GM19239 (cell line): Measurements from ENCODE around the gene CPB2.

ENCODE experiments used
- DNase-seq: peaks from one replicate; pipeline ENCODE4 v3.0.0; 2011; ENCODE audit warnings: low spot score; ENCODE audit not compliant: insufficient read length
- FAIRE-seq: peaks from 2 replicates; lab custom pipeline; 2011; peaks lifted over from hg19 to GRCh38; lab: Jason Lieb, UNC

CPB2 gene

DNA sequence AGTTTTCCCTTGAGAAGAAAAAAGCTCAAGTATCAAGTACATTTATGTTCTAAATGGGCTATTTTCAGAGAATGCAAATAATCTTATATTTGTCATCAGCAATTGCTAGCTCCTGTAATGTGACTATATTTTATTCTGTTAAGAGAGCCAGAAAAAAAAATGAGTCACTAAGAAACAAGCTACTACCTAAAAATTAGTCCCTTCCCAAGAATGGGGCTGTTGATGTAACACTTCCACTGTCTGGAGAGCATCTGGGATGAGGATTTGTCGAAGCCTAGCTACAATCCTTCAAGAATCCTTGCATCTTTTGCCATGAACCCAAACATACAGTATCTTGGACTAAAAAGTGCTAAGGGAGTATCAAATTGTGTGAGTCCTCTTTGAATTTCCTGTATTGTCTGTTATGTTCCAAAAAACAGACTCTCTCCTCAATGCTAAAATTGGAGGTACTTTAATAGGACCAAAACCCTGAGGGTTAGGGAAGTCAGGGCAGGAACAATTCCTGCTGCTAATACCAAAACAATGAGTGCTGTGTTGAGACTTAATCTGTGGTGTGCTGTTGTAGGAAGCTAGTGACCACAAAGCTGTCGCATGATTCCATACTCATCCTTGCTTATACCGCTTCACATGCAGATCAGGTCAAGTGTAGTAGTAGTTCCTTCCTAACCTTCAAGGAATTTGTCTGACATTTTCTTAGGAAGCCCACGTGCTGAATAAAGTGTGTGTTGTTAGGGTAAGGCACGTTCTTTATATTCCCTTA lies 47.4 kb downstream of the CPB2 start:
- no peak for DNase-seq
- no peak for FAIRE-seq

DNA sequence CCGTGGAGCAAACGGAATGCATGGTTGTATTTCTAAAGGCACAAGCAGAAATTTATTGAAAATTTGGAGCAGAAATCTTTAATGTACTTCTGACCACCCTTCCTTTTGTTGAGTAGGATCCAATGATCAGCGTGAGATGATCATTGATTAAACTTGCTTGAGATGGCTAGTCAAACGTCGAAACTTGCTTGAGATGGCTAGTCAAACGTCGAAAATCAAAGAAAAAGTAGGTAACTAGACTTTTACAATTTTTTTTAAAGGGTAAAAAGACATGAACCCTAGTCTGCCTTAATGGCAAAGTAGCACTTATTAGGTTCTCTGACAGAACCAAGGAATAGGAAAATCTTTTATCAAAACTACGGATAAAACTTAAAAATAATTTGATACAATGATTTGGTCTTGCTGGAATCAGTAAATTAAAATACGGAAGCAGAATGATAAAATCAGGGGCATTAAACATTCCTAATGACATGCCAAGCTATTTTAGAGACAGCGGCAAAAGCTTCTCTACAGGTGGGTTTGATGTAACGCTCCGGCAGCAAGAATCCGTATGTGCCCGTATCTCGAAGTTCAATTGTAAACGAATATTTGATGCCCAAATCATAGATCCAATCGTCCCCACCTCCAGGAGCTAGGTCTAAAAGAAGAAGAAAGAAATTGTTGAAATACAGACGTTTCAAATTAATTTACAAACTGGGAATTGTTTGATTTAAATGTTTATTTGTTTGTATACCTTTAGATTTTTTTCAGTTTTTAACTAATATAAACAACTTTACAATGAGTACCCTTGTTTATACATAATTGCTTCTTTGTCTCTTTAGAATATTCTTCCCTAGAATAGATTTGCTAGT lies 51.4 kb downstream of the CPB2 start:
- DNase-seq (no peak), FAIRE-seq (peak; percentile 52)

DNA sequence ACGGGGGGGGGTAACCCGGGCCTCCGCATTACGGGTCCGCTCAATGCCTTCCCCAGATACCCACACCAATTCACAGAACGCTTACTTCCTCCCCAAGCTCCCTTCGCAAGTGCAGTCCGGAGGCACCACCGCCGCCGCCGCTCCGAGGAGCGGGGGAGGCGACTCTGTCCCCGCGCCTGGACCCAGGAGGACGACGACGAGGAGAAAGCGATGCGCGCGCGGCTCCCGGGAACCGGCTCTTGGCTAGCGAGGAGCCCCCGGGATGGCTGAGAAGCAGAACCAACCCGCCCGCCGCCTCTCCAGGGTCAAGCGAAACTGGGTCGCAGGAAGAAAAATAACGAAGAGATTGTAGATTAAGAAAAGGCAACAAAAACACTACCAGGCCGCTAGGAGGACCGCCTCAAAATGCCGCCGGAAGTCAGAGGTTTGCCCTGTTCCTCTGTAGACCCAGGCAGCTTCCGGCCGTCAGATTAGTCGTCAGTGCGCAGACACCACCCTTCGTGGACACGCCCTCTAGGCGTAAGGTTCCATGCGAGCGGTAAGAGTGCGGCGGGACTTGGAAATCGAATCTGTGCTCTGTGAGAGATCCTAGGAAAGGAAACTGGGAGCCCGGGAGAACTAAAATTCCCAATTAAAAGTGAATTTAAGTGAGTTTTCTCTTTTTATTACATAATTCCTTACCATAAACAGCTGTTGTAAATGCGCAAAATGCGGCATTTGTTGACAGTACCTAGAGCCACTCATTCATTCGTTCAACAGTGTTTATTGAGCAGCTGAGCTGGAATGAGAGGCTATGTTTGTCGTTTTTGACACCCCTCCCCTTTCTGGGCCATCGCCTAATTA lies 52.3 kb downstream of the CPB2 start, which contains the start of gene ZC3H13:
Gene ZC3H13, minus strand, starts transcription at position 428 of the 843 bp plus-strand sequence. CDS start 7,239 bp downstream, outside the sequence.
- FAIRE-seq (peak; percentile 100), DNase-seq (peak; percentile 81)

DNA sequence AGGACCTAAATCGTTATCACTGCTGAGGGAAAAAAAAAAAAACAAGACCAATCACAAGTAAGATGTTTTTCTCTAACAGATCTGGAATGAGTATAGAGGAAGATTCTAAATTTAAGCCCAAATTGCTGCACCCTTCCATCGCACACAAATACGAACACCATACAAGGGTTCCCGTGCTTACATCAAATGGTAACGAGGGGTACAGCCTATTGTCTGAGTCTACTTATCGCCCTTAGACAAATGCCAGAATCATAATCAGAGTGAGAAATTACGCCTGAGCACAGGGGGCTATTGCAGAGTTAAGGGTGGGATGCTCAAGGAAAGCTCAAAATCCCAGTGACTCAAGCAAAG lies 52.9 kb downstream of the CPB2 start:
- FAIRE-seq (peak; percentile 49), DNase-seq (no peak)

DNA sequence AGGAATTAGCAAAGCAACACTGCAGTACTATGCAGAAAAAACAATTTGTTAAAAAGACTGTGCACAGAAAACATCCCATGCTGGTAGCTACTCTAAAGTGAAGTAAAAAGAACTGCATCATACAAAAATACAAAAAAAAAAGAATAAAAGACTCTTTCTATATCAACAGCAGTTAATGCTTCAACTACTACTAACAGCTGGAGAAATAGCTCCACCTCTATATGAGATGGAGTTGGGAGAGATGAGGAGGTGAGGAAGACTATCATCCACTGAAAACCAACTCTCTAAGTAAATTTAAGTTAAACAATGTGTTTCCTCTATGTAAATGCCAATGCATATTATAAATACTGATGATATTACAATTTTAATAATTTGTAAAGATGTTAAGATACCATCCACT lies 54.1 kb downstream of the CPB2 start:
- no peak for FAIRE-seq

DNA sequence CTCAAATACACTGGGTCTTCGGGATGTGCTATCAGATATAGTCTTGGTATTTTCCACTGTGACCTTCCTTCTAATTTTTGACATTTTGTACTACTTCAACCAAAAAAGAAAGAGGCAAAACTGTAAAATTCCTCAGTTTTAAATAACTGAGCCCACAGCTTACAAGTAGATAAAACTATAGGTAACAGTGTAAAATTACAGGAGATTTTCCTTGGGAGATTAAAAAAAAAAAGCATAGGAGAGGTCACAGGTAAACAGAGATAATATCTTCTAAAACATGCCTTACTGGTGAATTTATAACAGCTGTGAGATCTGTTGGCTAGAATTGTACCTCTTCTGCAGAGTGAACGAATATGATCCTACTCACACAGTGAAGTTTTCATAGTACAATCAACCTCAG lies 59.4 kb downstream of the CPB2 start:
- FAIRE-seq = no peak
- no peak for DNase-seq

More for the DNA sequence above, 54.1 kb downstream of the CPB2 start:
- DNase-seq = no peak

DNA sequence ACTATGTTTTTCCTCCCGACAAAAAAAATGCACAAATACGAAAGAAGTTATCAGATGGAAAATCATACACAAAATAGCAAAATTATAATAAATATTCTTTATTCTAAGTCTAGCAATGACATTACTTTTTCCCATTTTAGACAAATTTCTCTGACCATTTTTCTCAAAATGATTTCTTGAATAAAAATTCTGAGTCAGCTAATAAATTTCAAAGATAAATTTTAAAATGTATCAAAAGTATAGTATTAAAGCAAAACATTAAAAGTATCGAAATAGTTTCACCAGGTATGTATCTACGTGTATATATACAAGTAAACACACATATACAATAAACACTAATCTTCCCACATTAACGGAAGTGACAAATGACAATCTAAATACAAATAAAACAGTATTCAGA lies 61.2 kb downstream of the CPB2 start:
- FAIRE-seq = no peak
- DNase-seq = no peak

DNA sequence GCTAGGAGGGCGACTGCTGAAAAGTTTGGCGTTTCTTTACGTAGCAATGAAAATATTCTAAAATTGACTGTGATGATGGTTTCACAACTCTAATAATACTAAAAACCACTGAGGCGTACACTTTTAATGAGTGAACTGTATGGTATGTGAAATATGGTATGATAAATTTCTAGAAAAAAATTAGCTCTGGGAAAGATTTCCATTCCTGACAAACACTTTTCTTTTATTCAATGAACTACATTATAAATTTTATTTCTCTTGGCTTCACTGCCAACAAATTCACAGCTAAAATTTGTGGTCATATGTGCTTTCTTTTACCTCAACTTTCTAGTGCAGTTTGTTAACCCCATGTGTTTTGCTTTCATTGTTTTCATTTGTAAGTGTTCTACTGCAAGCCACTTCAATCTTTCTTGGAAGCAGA lies 63.4 kb downstream of the CPB2 start:
- DNase-seq (no peak), FAIRE-seq (peak; percentile 52)

DNA sequence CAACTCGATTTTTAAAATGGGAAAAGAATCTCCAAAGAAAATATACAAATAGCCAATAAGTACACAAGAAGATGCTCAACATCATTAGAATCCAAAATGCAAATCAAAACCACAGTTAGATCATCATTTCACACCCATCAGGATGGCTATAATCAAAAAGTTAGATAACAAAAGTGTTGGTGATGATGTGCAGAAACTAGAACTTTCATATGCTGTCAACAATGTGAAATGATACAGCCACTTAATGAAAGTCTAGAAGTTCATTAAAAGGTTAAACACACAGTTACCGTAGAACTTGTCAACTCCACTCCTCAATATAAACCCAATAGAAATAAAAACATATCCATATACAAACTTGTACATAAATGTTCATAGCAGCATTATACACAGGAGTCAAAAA lies 64.1 kb downstream of the CPB2 start:
- no peak for DNase-seq
- FAIRE-seq = peak; percentile 35

DNA sequence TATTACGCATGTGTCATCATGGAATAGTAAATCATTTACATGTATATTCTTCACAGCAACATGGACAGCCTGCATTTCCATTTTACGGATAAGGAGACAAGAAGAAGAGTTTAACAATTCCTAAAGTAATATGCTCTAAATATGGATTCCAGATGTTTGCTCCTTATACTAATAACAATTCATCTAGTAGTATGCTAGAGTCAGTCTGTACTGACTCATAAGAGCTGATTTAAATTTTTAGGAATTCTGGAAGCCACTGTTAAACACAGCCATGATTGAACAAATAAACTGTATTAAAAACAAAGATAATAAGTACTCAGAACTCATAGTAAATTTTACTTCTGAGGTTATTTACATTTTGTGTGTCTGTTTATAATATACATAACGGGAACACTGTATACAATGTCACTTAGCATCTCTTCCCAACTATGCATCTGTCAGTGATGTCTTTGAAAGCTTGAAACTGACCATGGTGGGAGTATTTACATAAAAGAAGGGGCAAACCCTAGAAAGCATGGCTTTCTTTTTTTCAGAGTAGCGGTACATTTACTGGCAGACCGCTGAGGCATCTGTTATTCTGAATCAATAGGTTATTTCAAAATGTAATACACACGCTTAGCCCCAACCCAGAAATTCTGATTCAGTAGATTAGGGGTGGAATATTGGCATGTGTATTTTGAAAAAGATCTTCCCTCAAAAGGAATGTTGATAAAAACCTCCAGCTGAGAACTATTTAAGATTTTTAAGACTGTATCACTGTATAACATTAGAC lies 65.2 kb downstream of the CPB2 start:
- DNase-seq = no peak
- no peak for FAIRE-seq

DNA sequence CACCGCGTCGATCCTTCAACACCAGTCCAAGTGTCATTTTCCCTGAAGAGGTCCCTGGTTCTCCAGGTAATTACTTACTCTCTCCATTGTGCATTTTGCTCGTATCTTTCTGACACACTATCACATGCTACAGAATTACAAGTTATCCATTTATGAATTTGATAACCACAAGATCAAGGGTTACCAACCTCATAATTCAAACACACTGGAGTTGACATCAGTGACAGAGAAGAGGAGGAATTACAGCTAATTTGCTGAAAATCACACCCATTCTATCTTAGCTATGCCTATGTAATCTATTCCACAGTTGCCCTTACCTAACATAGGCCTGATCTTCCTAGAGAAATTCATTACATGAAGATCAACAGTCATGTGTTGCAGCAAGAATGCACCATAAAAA lies 66.5 kb downstream of the CPB2 start:
- no peak for FAIRE-seq

DNA sequence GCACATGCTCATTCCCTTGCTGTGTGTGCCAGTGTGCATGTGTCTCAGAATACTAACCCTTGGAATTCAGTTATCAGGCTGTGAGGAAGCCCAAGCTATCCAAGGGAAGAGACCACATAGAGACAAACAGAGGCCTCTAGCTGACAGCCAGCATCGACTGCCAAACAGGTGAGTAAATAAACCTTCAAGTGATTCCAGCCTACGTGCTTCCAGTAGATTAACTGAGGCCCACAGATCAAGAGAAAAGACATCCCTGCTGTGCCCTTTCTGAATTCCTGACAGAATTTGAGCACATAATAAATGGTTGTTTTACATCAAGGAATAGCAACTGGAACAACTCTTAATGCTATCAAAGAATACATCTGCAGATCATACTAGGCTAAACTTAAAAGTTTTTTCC lies 69.8 kb downstream of the CPB2 start:
- DNase-seq (no peak), FAIRE-seq (no peak)

More for the DNA sequence above, 66.5 kb downstream of the CPB2 start:
- no peak for DNase-seq

DNA sequence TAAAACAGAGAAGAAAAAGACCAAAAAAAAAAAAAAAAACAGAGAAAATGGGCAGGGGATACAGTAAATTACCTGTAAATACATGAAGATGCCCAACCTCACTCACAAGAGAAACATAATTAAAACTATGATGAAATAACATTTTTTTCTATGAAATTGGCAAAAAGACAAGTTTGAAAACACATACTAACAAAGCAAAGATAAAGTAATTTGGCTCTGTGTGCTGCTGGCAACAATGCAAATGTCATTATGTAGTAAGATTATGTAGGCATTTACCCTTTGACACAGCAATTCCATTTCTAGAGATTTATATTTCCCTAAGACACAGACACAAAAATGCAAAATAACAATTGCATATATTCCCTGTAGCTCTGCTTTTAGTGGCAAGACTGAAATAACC lies 72.5 kb downstream of the CPB2 start:
- no peak for DNase-seq
- peak; percentile 62 for FAIRE-seq

DNA sequence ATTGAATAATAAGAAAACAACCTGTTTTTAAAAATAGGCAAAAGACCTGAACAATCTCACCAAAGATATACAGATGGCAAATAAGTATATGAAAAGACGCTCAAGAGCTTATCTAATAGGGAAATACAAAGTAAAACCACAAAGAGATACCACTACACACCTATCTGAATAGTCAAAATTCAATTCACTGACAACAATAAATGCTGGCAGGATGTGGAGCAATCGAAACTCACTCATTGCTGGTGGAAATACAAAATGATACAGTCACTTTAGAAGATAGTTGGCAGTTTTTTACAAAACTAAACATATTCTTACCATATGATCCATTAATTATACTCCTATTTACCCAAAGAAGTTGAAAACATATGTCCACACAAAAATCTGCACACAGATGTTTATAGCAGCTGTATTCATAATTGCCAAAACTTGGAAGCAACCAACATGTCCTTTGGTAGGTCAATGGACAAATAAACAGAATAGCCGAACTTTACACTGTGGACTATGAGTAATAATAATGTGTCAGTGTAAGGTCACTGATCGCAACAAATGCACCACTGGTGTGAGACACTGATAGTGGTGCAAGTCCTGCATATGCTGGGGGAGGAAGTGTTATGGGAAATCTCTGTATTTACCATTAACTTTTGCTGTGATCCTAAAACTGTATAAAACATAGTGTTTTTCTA lies 73.1 kb downstream of the CPB2 start:
- DNase-seq (no peak), FAIRE-seq (no peak)

DNA sequence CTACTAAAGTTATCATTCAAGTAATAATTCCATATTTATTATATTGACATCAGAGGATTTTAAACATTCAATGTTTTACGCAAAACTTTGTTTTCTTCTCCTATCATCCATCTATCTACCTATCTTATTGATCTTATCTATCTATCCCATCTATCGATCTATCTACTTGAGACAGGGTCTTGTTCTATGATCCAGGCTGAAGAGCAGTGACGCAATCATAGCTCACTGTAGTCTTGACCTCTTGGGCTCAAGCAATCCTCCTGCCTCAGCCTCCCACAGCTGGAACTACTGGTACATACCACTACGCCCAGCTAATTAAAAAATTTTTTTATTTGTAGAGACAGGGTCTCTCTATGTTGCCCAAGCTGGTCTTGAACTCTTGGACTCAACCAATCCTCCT lies 79.7 kb downstream of the CPB2 start:
- FAIRE-seq = no peak

DNA sequence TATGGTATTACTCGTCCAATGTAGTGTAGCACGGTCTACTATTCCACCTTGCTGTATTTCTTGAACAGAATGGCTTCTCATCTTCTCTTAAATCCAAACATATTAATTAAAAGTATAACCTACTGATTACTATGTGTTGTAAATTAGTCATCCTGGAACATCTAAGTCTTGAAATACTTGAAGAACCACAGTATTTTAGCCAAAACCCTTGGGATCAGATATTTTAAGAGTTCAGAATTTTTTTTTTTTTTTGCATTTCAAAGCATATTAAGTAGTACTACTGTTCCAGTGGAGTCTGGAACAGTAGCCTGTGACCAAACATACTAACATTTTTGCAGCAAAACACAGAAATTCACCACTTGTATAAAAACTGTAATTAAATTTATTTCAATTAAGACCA lies 82.4 kb downstream of the CPB2 start:
- FAIRE-seq (no peak), DNase-seq (no peak)

More for the DNA sequence above, 79.7 kb downstream of the CPB2 start:
- DNase-seq = no peak

DNA sequence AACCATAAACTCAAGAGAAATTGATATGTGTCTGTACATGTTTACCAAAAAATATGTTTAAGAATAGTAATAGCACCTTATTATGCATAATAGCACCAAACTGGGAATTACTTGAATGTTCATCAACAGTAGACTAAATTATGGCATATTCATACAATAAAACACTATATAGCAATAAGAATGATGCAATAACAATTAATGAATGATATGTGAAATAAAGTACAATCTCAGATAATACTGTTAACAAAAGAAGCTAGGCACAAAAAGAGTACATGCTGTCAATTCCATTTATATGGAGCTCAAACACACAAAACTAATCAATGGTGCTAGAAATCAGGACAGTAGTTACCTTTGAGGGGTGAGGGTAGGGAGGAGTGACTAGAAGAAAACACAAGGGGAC lies 88.6 kb downstream of the CPB2 start:
- no peak for DNase-seq
- no peak for FAIRE-seq

DNA sequence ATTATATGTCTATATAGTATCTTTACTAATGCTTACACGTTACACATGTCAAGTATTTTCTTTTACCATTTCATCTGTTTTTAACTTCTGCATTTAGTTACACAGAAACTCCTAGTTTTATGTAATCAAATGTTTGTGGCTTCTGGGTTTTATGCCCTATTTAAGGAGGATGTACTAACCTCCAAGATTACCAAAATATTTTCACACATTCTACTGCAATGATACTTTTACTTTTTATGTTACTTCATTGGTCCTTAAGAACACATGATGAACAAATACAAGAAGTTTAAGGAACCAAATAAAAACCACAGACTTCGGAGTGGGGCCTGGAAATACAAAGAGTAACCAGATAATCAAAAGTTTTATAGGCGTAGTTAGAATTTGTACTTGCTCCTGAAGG lies 89.5 kb downstream of the CPB2 start:
- DNase-seq (no peak), FAIRE-seq (no peak)

DNA sequence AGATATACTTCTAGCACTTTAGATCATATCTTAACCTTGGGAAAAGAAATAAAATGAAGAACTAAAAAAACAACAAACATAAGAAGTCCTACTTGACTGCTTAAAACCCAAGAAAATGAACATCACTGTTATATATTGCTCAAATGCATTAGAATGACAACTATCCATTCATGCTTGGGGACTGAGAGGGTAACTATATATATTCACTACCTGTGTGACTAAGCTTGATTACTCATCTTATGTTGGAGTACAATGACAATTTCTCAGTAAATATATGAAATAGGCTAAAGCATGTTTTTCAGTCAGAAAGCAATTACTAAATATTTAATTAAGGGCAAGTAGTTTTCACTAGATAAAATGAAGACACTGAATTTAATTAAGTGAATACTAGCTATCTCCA lies 92.4 kb downstream of the CPB2 start:
- DNase-seq (no peak), FAIRE-seq (no peak)
